ENCODE data around the gene AFAP1L1. TPM values are rescaled to one million over a fixed set of nuclear protein-coding genes. Genes with fewer than 3 reads are reported as not detected.

The AFAP1L1 gene
- total RNA-seq, 1 donor from 2014 or later: 24.7 TPM

- DNase-seq (ENCODE audit: low spot score in 2 of 2): no peak
- H3K9me3 ChIP-seq: no peaks in the 10 kb centered on the region
- H3K27ac ChIP-seq: no peak overlapping the region
- no peak overlapping the region for H3K4me3 ChIP-seq
- intact Hi-C loops (cut with DNase I): no loop called here
- H3K27me3 ChIP-seq: no peaks in the 10 kb centered on the region
- H3K4me1 ChIP-seq: no peaks in the 10 kb centered on the region
- peaks cover 0 to 12% of the 10 kb centered on the region in 2 donors for H3K36me3 ChIP-seq
- no peak for TF ChIP-seq CTCF (IDR thresholded peaks at IDR 0.05)
Observed at GRCh38 chr5:149256451-149256850, 15.2 kb upstream of the AFAP1L1 start.

- no peak overlapping the region for H3K27ac ChIP-seq
- H3K36me3 ChIP-seq: peaks cover 0 to 5% of the 10 kb centered on the region in 2 donors
- no peak overlapping the region for H3K4me3 ChIP-seq
- H3K9me3 ChIP-seq: no peaks in the 10 kb centered on the region
- no peak for DNase-seq (ENCODE audit: low spot score in 2 of 2)
- H3K4me1 ChIP-seq: no peaks in the 10 kb centered on the region
- intact Hi-C loops (cut with DNase I): no loop called here
- no peaks in the 10 kb centered on the region for H3K27me3 ChIP-seq
- TF ChIP-seq CTCF (IDR thresholded peaks at IDR 0.05): no peak
Observed at GRCh38 chr5:149257131-149257530, 14.5 kb upstream of the AFAP1L1 start.

GRCh38 chr5:149257889-149258705 lies 13.6 kb upstream of the AFAP1L1 start:
- H3K27me3 ChIP-seq: no peaks in the 10 kb centered on the region
- no peaks in the 10 kb centered on the region for H3K4me1 ChIP-seq
- H3K27ac ChIP-seq: no peak overlapping the region
- no peak for DNase-seq (ENCODE audit: low spot score in 2 of 2)
- intact Hi-C loops (cut with DNase I): no loop called here
- TF ChIP-seq CTCF (IDR thresholded peaks at IDR 0.05): no peak
- no peaks in the 10 kb centered on the region for H3K9me3 ChIP-seq
- H3K36me3 ChIP-seq: no peaks in the 10 kb centered on the region
- H3K4me3 ChIP-seq: no peak overlapping the region

GRCh38 chr5:149260761-149261160 lies 10.9 kb upstream of the AFAP1L1 start:
- no peaks in the 10 kb centered on the region for H3K4me1 ChIP-seq
- no peak for DNase-seq (ENCODE audit: low spot score in 2 of 2)
- H3K27ac ChIP-seq: no peak overlapping the region
- no peaks in the 10 kb centered on the region for H3K9me3 ChIP-seq
- H3K36me3 ChIP-seq: no peaks in the 10 kb centered on the region
- no peaks in the 10 kb centered on the region for H3K27me3 ChIP-seq
- no peak overlapping the region for H3K4me3 ChIP-seq
- TF ChIP-seq CTCF (IDR thresholded peaks at IDR 0.05): no peak
- intact Hi-C loops (cut with DNase I): no loop called here

GRCh38 chr5:149261246-149261645 lies 10.4 kb upstream of the AFAP1L1 start:
- Histone ChIP-seq H3K27ac (no peak overlapping the region), H3K4me1 (no peaks in the 10 kb centered on the region), H3K36me3 (no peaks in the 10 kb centered on the region), H3K4me3 (no peak overlapping the region), H3K27me3 (no peaks in the 10 kb centered on the region), H3K9me3 (no peaks in the 10 kb centered on the region)
- TF ChIP-seq CTCF (IDR thresholded peaks at IDR 0.05): no peak
- intact Hi-C loops (cut with DNase I): no loop called here
- DNase-seq (ENCODE audit: low spot score in 2 of 2): no peak
